Hepatocyte (in vitro differentiated cells): ENCODE data around the gene CD37.

Source experiments
- CTCF ChIP-seq: fragments of 200-600 bp; sonication (generic); IDR thresholded peaks from 2 replicates; pipeline ENCODE4 v1.5.1; 2016; ENCODE audit warnings: antibody characterized with exemption, mild to moderate bottlenecking; ENCODE audit not compliant: poor library complexity
- EZH2 ChIP-seq: fragments of 200-600 bp; sonication (generic); IDR thresholded peaks from 2 replicates; pipeline ENCODE4 v1.6.1; 2016; ENCODE audit warnings: antibody characterized with exemption, mild to moderate bottlenecking, borderline replicate concordance

- TF ChIP-seq CTCF: no peak
- TF ChIP-seq EZH2: no peak
These were observed 4.3 kb downstream of the CD37 start for GRCh38 chr19:49339301-49340068.
